C4-2B (cell line): Measurements from ENCODE around the gene LRRC27.
"Not testable (repeated sequence)": the region's sequence is repeated elsewhere in the genome, so short reads cannot be mapped to it uniquely, and the experiment has no call there.

Experiments used
- H3K27ac ChIP-seq: fragments of 450-650 bp; 2 replicates; pipeline ENCODE4 v1.5.1; 2017
- ZFX ChIP-seq: fragments of 450-650 bp; IDR thresholded peaks from 2 replicates; pipeline ENCODE4 v1.6.1; 2017
- TF ChIP-seq, protein P1 (sequence below): fragments of 450-650 bp; conservative IDR thresholded peaks from 2 replicates; pipeline ENCODE4 v1.5.1; 2017; ENCODE audit warnings: mild to moderate bottlenecking

LRRC27 gene

DNA sequence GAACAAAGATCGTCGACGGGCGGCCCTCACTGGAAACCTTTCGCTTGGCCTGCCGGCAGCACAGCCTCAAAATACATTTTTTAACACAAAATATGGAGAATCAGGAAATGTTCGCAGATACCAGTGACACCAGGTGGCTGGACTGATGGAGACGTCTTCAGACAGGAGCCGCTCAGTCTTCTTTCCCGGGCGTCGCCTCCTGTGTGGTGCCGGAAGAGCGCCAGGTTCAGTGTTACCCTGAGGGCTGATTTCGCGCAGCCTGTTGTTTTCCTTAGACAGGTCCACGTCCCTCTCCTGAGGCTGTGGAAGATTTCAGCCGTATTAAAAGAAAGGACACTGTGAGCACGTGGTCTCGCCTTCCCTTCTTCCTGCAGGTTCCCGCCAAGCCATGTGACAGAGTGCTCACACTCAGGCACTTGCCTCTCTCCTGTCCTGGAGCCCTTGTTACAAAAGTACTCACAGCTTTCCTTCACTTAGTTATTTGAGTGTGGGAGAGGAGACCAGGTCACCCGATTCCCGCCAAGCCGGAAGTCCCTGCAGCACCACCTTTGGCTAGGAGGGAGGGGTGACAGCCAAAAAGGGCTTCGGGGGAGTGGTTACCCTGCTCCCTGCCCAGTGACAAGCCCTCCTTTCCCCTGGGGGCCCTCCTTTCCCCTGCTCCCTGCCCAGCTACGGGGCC is 43.3 kb downstream of the LRRC27 start:
- no peak overlapping the region for H3K27ac ChIP-seq
- no peak for TF ChIP-seq ZFX
- TF ChIP-seq, protein P1, sequence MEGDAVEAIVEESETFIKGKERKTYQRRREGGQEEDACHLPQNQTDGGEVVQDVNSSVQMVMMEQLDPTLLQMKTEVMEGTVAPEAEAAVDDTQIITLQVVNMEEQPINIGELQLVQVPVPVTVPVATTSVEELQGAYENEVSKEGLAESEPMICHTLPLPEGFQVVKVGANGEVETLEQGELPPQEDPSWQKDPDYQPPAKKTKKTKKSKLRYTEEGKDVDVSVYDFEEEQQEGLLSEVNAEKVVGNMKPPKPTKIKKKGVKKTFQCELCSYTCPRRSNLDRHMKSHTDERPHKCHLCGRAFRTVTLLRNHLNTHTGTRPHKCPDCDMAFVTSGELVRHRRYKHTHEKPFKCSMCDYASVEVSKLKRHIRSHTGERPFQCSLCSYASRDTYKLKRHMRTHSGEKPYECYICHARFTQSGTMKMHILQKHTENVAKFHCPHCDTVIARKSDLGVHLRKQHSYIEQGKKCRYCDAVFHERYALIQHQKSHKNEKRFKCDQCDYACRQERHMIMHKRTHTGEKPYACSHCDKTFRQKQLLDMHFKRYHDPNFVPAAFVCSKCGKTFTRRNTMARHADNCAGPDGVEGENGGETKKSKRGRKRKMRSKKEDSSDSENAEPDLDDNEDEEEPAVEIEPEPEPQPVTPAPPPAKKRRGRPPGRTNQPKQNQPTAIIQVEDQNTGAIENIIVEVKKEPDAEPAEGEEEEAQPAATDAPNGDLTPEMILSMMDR = no peak

DNA sequence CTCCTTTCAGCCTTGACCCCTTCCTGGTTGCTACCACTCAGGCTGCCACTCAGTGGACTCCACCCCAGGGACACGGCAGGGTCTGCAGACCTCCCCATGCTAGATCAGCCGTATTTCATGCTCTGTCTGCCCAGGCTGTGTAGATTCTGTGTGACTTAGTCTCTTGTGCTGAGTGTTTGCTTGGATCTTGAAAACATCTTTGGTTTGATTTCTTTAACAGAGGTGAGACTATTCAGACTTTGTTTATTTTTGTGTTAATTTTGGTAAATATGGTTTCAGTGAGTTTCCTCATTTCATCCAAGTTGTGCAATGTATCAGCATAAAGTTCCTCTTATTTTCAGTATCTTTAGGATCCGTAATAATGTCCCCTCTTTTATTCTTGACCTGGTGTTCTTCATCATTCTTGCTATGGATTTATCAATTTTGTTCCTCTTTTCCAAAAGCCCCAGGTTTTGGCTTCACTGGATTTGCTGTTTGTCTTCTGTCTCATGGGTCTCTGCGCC is 43.9 kb downstream of the LRRC27 start:
- no peak for TF ChIP-seq ZFX
- TF ChIP-seq, protein P1 = no peak
- H3K27ac ChIP-seq = no peak overlapping the region

DNA sequence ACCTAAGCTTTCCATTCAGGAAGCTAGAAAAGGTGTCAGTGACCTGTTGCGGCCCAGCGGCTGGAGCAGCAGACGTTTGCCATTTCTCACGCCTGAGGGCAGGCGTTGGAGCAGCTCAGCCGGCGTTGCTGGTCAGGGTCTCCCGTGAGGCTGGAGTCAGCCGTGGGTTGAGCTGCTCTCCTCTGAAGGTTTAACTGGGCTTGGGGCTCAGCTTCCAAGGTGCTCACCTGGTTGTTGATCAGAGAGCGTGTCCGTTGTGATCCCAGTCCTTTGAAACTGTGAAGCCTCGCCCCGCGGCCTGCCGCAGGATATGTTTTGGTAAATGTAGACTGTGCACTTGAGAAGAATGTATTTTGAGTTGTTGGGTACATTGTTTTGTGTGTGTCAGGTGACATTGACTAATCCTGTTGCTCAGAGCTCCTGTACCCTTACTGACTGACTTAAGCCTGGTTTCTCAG is 44.4 kb downstream of the LRRC27 start:
- TF ChIP-seq, protein P1 = no peak
- TF ChIP-seq ZFX = no peak
- no peak overlapping the region for H3K27ac ChIP-seq

DNA sequence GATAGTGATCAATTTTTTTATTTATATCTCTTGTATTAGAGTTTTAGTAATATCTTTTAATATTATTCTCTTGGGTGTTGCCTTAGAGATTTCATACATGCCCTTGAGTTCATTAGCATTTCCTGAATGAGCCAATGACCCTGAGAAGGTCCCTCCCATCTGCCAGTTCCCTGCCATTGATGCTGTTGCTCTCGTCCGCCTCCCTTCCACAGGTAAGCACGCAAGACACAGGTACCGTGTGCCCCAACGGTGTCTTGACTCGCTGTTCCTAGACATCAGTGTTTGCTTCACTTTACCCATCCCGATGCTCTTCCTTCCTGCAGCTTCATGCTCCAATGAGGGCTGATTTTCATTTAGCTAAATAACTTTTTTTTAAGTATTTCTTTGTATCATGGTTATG is 45.3 kb downstream of the LRRC27 start:
- H3K27ac ChIP-seq = no peak overlapping the region
- TF ChIP-seq, protein P1 = no peak
- TF ChIP-seq ZFX = no peak

DNA sequence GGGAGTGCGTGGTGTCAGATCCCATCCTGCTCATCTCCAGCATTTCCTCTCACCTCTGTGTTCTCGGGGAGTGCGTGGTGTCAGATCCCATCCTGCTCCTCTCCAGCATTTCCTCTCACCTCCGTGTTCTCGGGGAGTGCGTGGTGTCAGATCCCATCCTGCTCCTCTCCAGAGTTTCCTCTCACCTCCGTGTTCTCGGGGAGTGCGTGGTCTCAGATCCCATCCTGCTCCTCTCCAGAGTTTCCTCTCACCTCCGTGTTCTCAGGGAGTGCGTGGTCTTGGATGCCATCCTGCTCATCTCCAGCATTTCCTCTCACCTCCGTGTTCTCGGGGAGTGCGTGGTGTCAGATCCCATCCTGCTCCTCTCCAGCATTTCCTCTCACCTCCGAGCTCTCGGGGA is 47.0 kb downstream of the LRRC27 start:
- H3K27ac ChIP-seq = not testable (repeated sequence)

DNA sequence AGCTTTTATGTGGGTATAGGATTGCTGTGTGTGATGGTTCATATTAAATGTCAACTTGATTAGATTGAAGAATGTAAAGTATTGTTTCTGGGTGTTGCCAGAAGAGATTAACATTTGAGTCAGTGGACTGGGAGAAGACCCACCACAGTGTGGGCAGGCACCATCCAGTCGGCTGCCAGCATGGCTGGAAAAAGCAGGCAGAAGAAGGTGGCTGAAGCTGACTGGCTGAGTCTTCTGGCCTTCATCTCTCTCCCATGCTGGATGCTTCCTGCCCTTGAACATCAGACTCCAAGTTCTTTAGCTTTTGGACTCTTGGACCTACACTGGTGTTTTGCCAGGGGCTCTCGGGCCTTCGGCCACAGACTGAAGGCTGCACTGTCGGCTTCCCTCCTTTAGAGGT is 49.0 kb downstream of the LRRC27 start:
- H3K27ac ChIP-seq = not testable (repeated sequence)

DNA sequence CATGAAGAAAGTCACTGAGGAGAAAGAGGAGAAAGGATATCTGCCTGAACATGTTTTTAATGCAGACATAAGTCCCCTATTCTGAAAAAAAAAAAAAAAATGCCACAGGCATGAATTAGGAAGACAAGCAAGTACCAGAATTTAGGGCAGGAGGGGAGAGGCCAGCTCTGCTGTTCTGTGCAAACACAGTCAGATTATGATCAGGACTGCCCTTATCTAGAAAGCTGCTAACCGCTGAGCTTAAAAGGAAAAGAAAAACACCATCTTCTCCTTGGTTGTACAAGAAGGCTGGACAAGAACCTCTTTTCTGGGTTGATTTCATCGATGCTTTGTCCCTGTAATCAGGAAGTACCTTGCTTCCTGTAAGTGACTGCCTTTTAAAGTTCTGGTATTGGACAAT is 49.7 kb downstream of the LRRC27 start:
- H3K27ac ChIP-seq = no peak overlapping the region

DNA sequence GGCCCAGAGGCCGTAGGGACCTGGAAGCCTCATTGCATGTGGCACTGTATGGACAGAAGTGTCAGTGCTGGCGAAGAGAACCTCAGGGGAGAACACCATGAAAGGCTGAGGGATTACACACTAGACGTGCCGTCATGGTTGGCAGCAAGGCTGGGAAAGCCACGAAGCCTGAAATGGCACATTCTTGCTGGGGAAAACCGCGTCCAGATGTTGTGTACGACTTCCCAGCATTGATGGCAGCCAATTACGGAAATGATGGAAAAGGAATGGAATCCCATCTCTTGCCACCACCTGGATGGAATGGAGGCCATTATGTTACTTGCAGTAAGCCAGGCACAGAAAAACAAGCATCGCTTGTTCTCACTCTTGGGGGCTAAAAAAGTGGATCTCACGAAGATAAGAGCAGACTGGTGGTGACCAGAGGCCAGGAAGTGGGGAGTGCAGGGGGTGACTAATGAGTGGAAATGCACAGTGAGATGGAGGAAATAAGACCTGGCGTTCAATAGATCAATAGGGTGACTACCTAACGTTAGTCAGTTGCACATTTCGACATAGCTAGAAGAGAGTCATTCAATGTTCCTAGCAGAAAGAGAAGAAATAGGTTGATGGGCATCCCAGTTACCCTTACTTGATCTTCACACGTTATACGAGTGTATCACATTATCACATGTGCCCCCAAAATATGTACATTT is 50.4 kb downstream of the LRRC27 start:
- no peak for TF ChIP-seq ZFX
- TF ChIP-seq, protein P1 = no peak
- no peak overlapping the region for H3K27ac ChIP-seq

More for the DNA sequence above, 49.7 kb downstream of the LRRC27 start:
- no peak for TF ChIP-seq ZFX
- TF ChIP-seq, protein P1 = no peak
